K562 (cell line): Measurements from ENCODE around the gene GOLGA8B. TPM values are rescaled to one million over a fixed set of nuclear protein-coding genes. Genes with fewer than 3 reads are reported as not detected.
A peak's percentile ranks its signal among the peaks of the same experiment; 100 is the strongest.
"Not testable (repeated sequence)": the region's sequence is repeated elsewhere in the genome, so short reads cannot be mapped to it uniquely, and the experiment has no call there.

Experiments used
- ATAC-seq: fragments of 200-7000 bp; cut with Tn5 transposase; 3 replicates; pipeline ENCODE4 v1.9.1; 2020; ENCODE audit warnings: moderate library complexity
- BruUV-seq: library from RNA; stranded (reverse); fragments of 400-500 nt; replicated peaks from 2 replicates; lab custom pipeline; 2021; lab: Mats Ljungman, UMichigan
- CTCF ChIA-PET: fragments of 300-600 bp; formaldehyde crosslinking; extraction: SDS; loops from one replicate; lab custom pipeline; 2021; ENCODE audit warnings: low intra/inter-chr PET ratio; lab: Yijun Ruan, JAX
- POLR2A ChIA-PET: fragments of 300-600, 350-650 bp; sonication (Branson Sonifier 250); formaldehyde crosslinking; extraction: SDS; loops from one replicate; lab custom pipeline; 2021; ENCODE audit warnings: antibody characterized with exemption, inconsistent platforms; lab: Yijun Ruan, JAX
- DNase-seq, 4 experiments: peaks; one replicate each; pipeline versions ENCODE4 v3.0.0 to v3.0.0-alpha.2; 2011 to 2018; ENCODE audit warnings: low spot score in 3 of 4, mixed read lengths in 3 of 4; ENCODE audit errors: extremely low read depth in 1 of 4
- FAIRE-seq: peaks from 2 replicates; lab custom pipeline; 2011; peaks lifted over from hg19 to GRCh38; lab: Jason Lieb, UNC
- H2AFZ ChIP-seq: 2 replicates; pipeline ENCODE4 v1.6.0; 2011; ENCODE audit warnings: low read depth, low read length, control low read depth, inconsistent platforms
- H3K27ac ChIP-seq: fragments of 200-600 bp; 3 replicates; pipeline ENCODE4 v1.8.0; 2011; ENCODE audit warnings: low read depth, mild to moderate bottlenecking, control low read depth, inconsistent platforms, low read length, moderate library complexity, mixed read lengths; ENCODE audit errors: extremely low read depth
- H3K27me3 ChIP-seq, 2 experiments: fragments of 300-600 bp in 1 of 2; 2 replicates in 1 of 2; 3 replicates in 1 of 2; pipeline versions ENCODE4 v1.6.0 to v1.8.0; 2011; ENCODE audit warnings: inconsistent platforms in 2 of 2, low read length in 2 of 2, mild to moderate bottlenecking in 1 of 2, mixed read lengths in 1 of 2, moderate library complexity in 1 of 2; ENCODE audit not compliant: control insufficient read depth in 2 of 2, insufficient read depth in 2 of 2
- H3K36me3 ChIP-seq: fragments of 300-600 bp; 3 replicates; pipeline ENCODE4 v1.8.0; 2011; ENCODE audit warnings: mild to moderate bottlenecking, low read length, inconsistent platforms; ENCODE audit not compliant: control insufficient read depth, insufficient read depth
- H3K4me1 ChIP-seq, 2 experiments: fragments of 200-600 bp in 1 of 2; replicated peaks in 1 of 2; 2 replicates in 1 of 2; 3 replicates in 1 of 2; pipeline versions ENCODE4 v1.5.1 to v1.8.0; 2011; ENCODE audit warnings: inconsistent platforms in 2 of 2, low read length in 2 of 2, mild to moderate bottlenecking in 1 of 2, mixed read lengths in 1 of 2, moderate library complexity in 1 of 2; ENCODE audit not compliant: control insufficient read depth in 2 of 2, insufficient read depth in 2 of 2
- H3K4me2 ChIP-seq: 2 replicates; pipeline ENCODE4 v1.6.1; 2011; ENCODE audit warnings: low read length, control low read depth, inconsistent platforms, mixed read lengths; ENCODE audit not compliant: insufficient read depth
- H3K4me3 ChIP-seq: fragments of 200-600 bp; sonication (generic), shearing (Covaris generic); 2 replicates; pipeline ENCODE4 v1.5.1; 2016; ENCODE audit warnings: control low read depth, inconsistent platforms
- H3K79me2 ChIP-seq: fragments of 200-600 bp; 3 replicates; pipeline ENCODE4 v1.8.0; 2011; ENCODE audit warnings: low read length, inconsistent platforms; ENCODE audit not compliant: control insufficient read depth, insufficient read depth
- H3K9ac ChIP-seq, 2 experiments: 2 replicates each; pipeline versions ENCODE4 v1.6.0 to v1.6.1; 2011; ENCODE audit warnings: low read depth in 2 of 2, low read length in 2 of 2, control low read depth in 1 of 2, inconsistent platforms in 1 of 2, mild to moderate bottlenecking in 1 of 2, mixed read lengths in 1 of 2; ENCODE audit not compliant: insufficient read depth in 1 of 2
- H3K9me1 ChIP-seq: one replicate; pipeline ENCODE4 v1.6.0; 2011; ENCODE audit warnings: inconsistent platforms, mild to moderate bottlenecking, low read length, moderate library complexity; ENCODE audit not compliant: control insufficient read depth, insufficient read depth
- H3K9me3 ChIP-seq: replicated peaks from 2 replicates; pipeline ENCODE4 v1.5.1; 2011; ENCODE audit warnings: low read depth, low read length, inconsistent platforms; ENCODE audit not compliant: control insufficient read depth, insufficient read depth
- H4K20me1 ChIP-seq: replicated peaks from 2 replicates; pipeline ENCODE4 v1.6.1; 2011; ENCODE audit warnings: low read length, inconsistent platforms, mixed read lengths; ENCODE audit not compliant: control insufficient read depth, insufficient read depth
- CEBPB ChIP-seq: fragments of 450-650 bp; IDR thresholded peaks from 2 replicates; pipeline ENCODE4 v1.6.1; 2016; ENCODE audit warnings: missing genetic modification characterization, missing compliant biosample characterization
- CEBPG ChIP-seq, 3 experiments: fragments of 200-800 bp in 1 of 3; sonication (Bioruptor generic) in 1 of 3; sonication (generic) in 1 of 3; formaldehyde crosslinking in 1 of 3; IDR thresholded peaks in 2 of 3; conservative IDR thresholded peaks in 1 of 3; 2 replicates each; pipeline versions ENCODE4 v1.6.1 to v1.8.0; 2016 to 2022; ENCODE audit warnings: missing compliant biosample characterization in 2 of 3, missing genetic modification characterization in 2 of 3, mild to moderate bottlenecking in 1 of 3, missing genetic modification reagents in 1 of 3
- FOSL1 ChIP-seq: fragments of 200-800 bp; sonication (Bioruptor generic); conservative IDR thresholded peaks from 2 replicates; pipeline ENCODE4 v1.6.1; 2016; ENCODE audit warnings: missing genetic modification characterization, missing compliant biosample characterization
- FOXK2 ChIP-seq, 2 experiments: fragments of 450-650 bp; IDR thresholded peaks in 1 of 2; conservative IDR thresholded peaks in 1 of 2; 2 replicates each; pipeline ENCODE4 v1.6.1; 2016; ENCODE audit warnings: low read depth in 2 of 2, mild to moderate bottlenecking in 1 of 2
- JUND ChIP-seq, 2 experiments: IDR thresholded peaks; 2 replicates in 1 of 2; 3 replicates in 1 of 2; pipeline ENCODE4 v1.6.1; 2011; ENCODE audit warnings: borderline replicate concordance in 2 of 2, low read depth in 2 of 2, low read length in 2 of 2, improper control_type of control experiment in 1 of 2, missing biosample characterization in 1 of 2, missing genetic modification characterization in 1 of 2, missing genetic modification reagents in 1 of 2
- MEIS2 ChIP-seq: fragments of 450-650 bp; IDR thresholded peaks from 2 replicates; pipeline ENCODE4 v1.6.1; 2014; ENCODE audit warnings: mild to moderate bottlenecking; ENCODE audit not compliant: partially characterized antibody
- RAD51 ChIP-seq: fragments of 450-650 bp; IDR thresholded peaks from 2 replicates; pipeline ENCODE4 v1.7.1; 2016; ENCODE audit warnings: low read depth, mild to moderate bottlenecking, borderline replicate concordance
- TOE1 ChIP-seq, 2 experiments: fragments of 450-650 bp in 1 of 2; sonication (generic) in 1 of 2; formaldehyde crosslinking in 1 of 2; IDR thresholded peaks; 2 replicates each; pipeline versions ENCODE4 v1.7.1 to v1.8.0; 2016 to 2022; ENCODE audit warnings: borderline replicate concordance in 2 of 2, mild to moderate bottlenecking in 2 of 2, antibody characterized with exemption in 1 of 2, inconsistent platforms in 1 of 2, low read depth in 1 of 2, missing genetic modification reagents in 1 of 2, moderate library complexity in 1 of 2
- WGBS: fragments of 100-300 bp; shearing (Covaris generic); methylation state at CpG from one replicate; pipeline ENCODE4 v1.1.6; 2016; ENCODE audit warnings: low coverage, mixed read lengths; ENCODE audit not compliant: insufficient coverage; ENCODE audit errors: missing lambda C conversion rate; 5-methylcytosine and 5-hydroxymethylcytosine counted together
- in situ Hi-C: fragments of 300-500 bp; cut with MboI; formaldehyde crosslinking; loops from 4 replicates; pipeline ENCODE4 v1.15.0; 2018; ENCODE audit warnings: inconsistent platforms, mixed read lengths
- intact Hi-C: fragments of 100-400 bp; cut with micrococcal nuclease; formaldehyde crosslinking; loops from 2 replicates; pipeline ENCODE4 v1.14.2; 2022
- polyA plus RNA-seq, 8 experiments: library from polyadenylated mRNA; depleted of rRNA in 4 of 8; stranded (reverse) in 5 of 8; unstranded in 3 of 8; fragments of >200 nt; fragmentation: Nextera tagmentation in 2 of 8; fragmentation: Illumina TruSeq in 1 of 8; extraction: Ambion mirVana in 2 of 8; extraction: Trizol in 1 of 8; gene quantifications; 2 replicates each; pipeline versions ENCODE4 v1.2.1 to v1.2.3, GENCODE V29; 2011 to 2014; ENCODE audit warnings: inconsistent platforms in 1 of 8, missing spikeins in 1 of 8
- total RNA-seq, 7 experiments: library from RNA; depleted of rRNA in 6 of 7; stranded (reverse); fragments of >200 nt in 6 of 7; fragmentation: Illumina TruSeq in 2 of 7; extraction: Trizol in 2 of 7; gene quantifications; 2 replicates each; pipeline versions ENCODE4 v1.2.1 to v1.2.3, GENCODE V29; 2011 to 2021; ENCODE audit warnings: low replicate concordance in 1 of 7
- TF ChIP-seq, protein P1 (sequence below): fragments of 450-650 bp; IDR thresholded peaks from 2 replicates; pipeline ENCODE4 v1.6.1; 2016
- TF ChIP-seq, protein P2 (sequence below): sonication (generic); formaldehyde crosslinking; IDR thresholded peaks from 2 replicates; pipeline ENCODE4 v1.5.0; 2020; ENCODE audit warnings: missing genetic modification reagents
- TF ChIP-seq, protein P3 (sequence below): fragments of 450-650 bp; formaldehyde crosslinking; IDR thresholded peaks from 2 replicates; pipeline ENCODE4 v1.4.0; 2020; ENCODE audit warnings: mild to moderate bottlenecking, mixed read lengths

Gene GOLGA8B
- total and polyA plus RNA-seq, 9 of the 15 experiments (the other 6 are each of a cell fraction or from before 2014, with no cell fraction given), result 7.9 to 236 (median 54.1) TPM

DNA sequence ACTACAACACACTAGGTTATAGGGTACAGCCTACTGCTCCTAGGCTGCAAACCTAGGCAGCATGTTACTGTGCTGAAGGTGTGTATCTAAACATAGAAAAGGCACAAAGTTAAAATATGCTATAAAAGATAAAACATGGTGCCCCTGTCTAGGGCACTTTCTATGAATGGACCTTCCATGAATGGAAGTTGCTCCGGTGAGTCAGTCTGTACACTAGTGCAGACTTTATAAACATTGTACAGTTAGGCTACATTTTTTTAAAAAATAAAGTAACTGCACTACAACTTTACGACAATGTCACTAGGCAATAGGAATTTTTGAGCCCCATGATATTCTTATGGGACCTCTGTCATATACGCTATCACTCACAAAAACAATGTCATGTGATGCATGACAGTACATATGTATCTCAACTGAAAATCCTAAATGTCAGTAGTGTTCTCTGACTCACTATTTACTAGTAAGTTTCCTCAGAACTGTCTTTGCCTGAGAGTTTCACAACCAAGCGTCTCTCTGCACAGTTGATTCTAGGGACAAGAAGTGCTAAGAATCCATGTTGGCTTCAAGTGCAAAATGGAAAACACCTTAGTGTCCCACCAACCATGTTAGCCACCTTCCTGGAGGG lies 5.7 kb downstream of the GOLGA8B start:
- H3K4me1 ChIP-seq, result peaks cover 8 to 25% of the 10 kb centered on the region in 2 experiments; a peak in 4 of 5 replicates
- H3K4me3 ChIP-seq; ATAC-seq; H3K9ac ChIP-seq; H4K20me1 ChIP-seq; FAIRE-seq; H3K36me3 ChIP-seq; H3K9me3 ChIP-seq; intact Hi-C loops; CTCF ChIA-PET; H2AFZ ChIP-seq; POLR2A ChIA-PET; in situ Hi-C loops; H3K27ac ChIP-seq; H3K27me3 ChIP-seq; BruUV-seq; H3K9me1 ChIP-seq; TF ChIP-seq TOE1 (CRISPR knock-in tag; IDR thresholded peaks at IDR 0.05; ENCODE audit: borderline replicate concordance, low read depth); CEBPG (CRISPR knock-in tag; IDR thresholded peaks at IDR 0.05); JUND (tag; IDR thresholded peaks at IDR 0.05; ENCODE audit: borderline replicate concordance, low read depth, low read length): not testable (repeated sequence)
- peak in 1 of 4 experiments; percentile 18 for DNase-seq
- peaks cover 48% of the 10 kb centered on the region for H3K79me2 ChIP-seq
- WGBS, result 28% methylated on average over 4 of the region's 4 CpGs
- peak overlapping the region; percentile 30; the same call in 1 of the 2 replicates for H3K4me2 ChIP-seq
- TF ChIP-seq TOE1 (IDR thresholded peaks at IDR 0.05; ENCODE audit: borderline replicate concordance) (peak; percentile 71; the same call in 1 of the 2 replicates), CEBPG (tag; conservative IDR thresholded peaks at IDR 0.05 in 1 of 2, IDR thresholded peaks at IDR 0.05 in 1 of 2) (0 out of 4 replicates have a peak, but pooled peaks of 1 of the 2 experiments have one; percentile 38), FOSL1 (tag) (peak; percentile 82), CEBPB (tag) (0 out of 2 replicates have a peak, but pooled peaks have one; percentile 34), JUND (IDR thresholded peaks at IDR 0.05; ENCODE audit: borderline replicate concordance, low read depth, low read length) (peak; percentile 21; the same call in 1 of the 2 replicates), RAD51 (peak; percentile 41; the same call in 1 of the 2 replicates), MEIS2 (peak; percentile 38), FOXK2 (conservative IDR thresholded peaks at IDR 0.05 in 1 of 2, IDR thresholded peaks at IDR 0.05 in 1 of 2; ENCODE audit: low read depth in 2 of 2) (peak in 1 of 2 experiments; percentile 52; a peak in 1 of 4 replicates)
- TF ChIP-seq, protein P1, sequence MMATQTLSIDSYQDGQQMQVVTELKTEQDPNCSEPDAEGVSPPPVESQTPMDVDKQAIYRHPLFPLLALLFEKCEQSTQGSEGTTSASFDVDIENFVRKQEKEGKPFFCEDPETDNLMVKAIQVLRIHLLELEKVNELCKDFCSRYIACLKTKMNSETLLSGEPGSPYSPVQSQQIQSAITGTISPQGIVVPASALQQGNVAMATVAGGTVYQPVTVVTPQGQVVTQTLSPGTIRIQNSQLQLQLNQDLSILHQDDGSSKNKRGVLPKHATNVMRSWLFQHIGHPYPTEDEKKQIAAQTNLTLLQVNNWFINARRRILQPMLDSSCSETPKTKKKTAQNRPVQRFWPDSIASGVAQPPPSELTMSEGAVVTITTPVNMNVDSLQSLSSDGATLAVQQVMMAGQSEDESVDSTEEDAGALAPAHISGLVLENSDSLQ, result peak; percentile 30; the same call in 1 of the 2 replicates
- TF ChIP-seq, protein P2, sequence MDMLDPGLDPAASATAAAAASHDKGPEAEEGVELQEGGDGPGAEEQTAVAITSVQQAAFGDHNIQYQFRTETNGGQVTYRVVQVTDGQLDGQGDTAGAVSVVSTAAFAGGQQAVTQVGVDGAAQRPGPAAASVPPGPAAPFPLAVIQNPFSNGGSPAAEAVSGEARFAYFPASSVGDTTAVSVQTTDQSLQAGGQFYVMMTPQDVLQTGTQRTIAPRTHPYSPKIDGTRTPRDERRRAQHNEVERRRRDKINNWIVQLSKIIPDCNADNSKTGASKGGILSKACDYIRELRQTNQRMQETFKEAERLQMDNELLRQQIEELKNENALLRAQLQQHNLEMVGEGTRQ, result 0 out of 2 replicates have a peak, but pooled peaks have one; percentile 5
- TF ChIP-seq, protein P3, sequence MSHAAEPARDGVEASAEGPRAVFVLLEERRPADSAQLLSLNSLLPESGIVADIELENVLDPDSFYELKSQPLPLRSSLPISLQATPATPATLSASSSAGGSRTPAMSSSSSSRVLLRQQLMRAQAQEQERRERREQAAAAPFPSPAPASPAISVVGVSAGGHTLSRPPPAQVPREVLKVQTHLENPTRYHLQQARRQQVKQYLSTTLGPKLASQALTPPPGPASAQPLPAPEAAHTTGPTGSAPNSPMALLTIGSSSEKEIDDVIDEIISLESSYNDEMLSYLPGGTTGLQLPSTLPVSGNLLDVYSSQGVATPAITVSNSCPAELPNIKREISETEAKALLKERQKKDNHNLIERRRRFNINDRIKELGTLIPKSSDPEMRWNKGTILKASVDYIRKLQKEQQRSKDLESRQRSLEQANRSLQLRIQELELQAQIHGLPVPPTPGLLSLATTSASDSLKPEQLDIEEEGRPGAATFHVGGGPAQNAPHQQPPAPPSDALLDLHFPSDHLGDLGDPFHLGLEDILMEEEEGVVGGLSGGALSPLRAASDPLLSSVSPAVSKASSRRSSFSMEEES (CRISPR knock-in tag), result peak; percentile 91
- TF ChIP-seq, all 486 proteins: peak for 11; not testable (repeated sequence) for 475
